Heart right ventricle (tissue), 16 donors: ENCODE data around the gene RIOX2. TPM values are rescaled to one million over a fixed set of nuclear protein-coding genes. Genes with fewer than 3 reads are reported as not detected.

Experiments used
- ATAC-seq, 8 donors: fragments of 200-7000 bp; cut with Tn5 transposase; one replicate each; pipeline ENCODE4 v1.9.1; 2020; ENCODE audit warnings: mild to moderate bottlenecking in 8 of 8, moderate library complexity in 8 of 8, moderate number of reproducible peaks in 1 of 8
- DNase-seq, 2 donors: peaks; one replicate each; pipeline ENCODE4 v3.0.0-alpha.2; 2020
- H3K27ac ChIP-seq, 10 donors: fragments of 200-600 bp; sonication (generic) in 2 of 10; one replicate each; pipeline versions ENCODE4 v1.5.0 to v1.8.0; 2020 to 2022; ENCODE audit warnings: mild to moderate bottlenecking in 3 of 10
- H3K27me3 ChIP-seq, 7 donors: fragments of 200-600 bp; one replicate each; pipeline ENCODE4 v1.8.0; 2021 to 2022; ENCODE audit warnings: mild to moderate bottlenecking in 2 of 7
- H3K36me3 ChIP-seq, 9 donors: fragments of 200-600 bp; sonication (generic) in 1 of 9; one replicate each; pipeline versions ENCODE4 v1.5.0 to v1.8.0; 2020 to 2022; ENCODE audit warnings: mild to moderate bottlenecking in 2 of 9
- H3K4me1 ChIP-seq, 9 donors: fragments of 200-600 bp; sonication (generic) in 1 of 9; one replicate each; pipeline versions ENCODE4 v1.5.0 to v1.8.0; 2020 to 2022; ENCODE audit warnings: mild to moderate bottlenecking in 4 of 9
- H3K4me3 ChIP-seq, 10 donors: fragments of 200-600 bp; sonication (generic) in 2 of 10; one replicate each; pipeline versions ENCODE4 v1.5.0 to v1.8.0; 2020 to 2022; ENCODE audit warnings: mild to moderate bottlenecking in 7 of 10, moderate library complexity in 2 of 10
- H3K9me3 ChIP-seq, 11 donors: fragments of 200-600 bp in 10 of 11; sonication (generic) in 2 of 11; one replicate each; pipeline versions ENCODE4 v1.5.0 to v1.8.0; 2013 to 2022; ENCODE audit warnings: mild to moderate bottlenecking in 2 of 11, control low read depth in 1 of 11, moderate library complexity in 1 of 11
- CTCF ChIP-seq, 9 donors: fragments of 200-600 bp; sonication (generic) in 2 of 9; IDR thresholded peaks; one replicate each; pipeline versions ENCODE4 v1.5.0 to v1.8.0; 2021 to 2022; ENCODE audit warnings: antibody characterized with exemption in 9 of 9, mild to moderate bottlenecking in 5 of 9, moderate library complexity in 1 of 9
- WGBS, 2 donors: extraction: QIAGEN DNeasy Blood & Tissue Kit; methylation state at CpG; one replicate each; pipeline ENCODE4 v1.1.7; 2013; ENCODE audit warnings: inconsistent platforms in 1 of 2; 5-methylcytosine and 5-hydroxymethylcytosine counted together
- intact Hi-C, 10 donors: fragments of 100-400 bp; cut with DNase I; formaldehyde crosslinking; loops; one replicate each; pipeline versions ENCODE4 v1.11.1 to v1.14.2; 2022
- polyA plus RNA-seq, 2 donors: library from polyadenylated mRNA; stranded (reverse); fragments of 200-250 nt; gene quantifications; one replicate each; pipeline ENCODE4 v1.2.3, GENCODE V29; 2013
- total RNA-seq, 10 donors: library from RNA; stranded (reverse); fragmentation: NEBNext Ultra II Directional in 3 of 10; extraction: Animal tissue kit (Norgen Biotek cat#: 25700) in 3 of 10; gene quantifications; one replicate each; pipeline versions ENCODE4 v1.2.1 to v1.2.4, GENCODE V29; 2021 to 2023
- donor health status: Arrhythmogenic right ventricular cardiomyopathy.
- donor health status: ischemic (EF 13 %, LVEDD 7.1; RV severe dilation, severe dysfunction).
- donor health status: healthy with polysubstance abuse.
- donor health status: DM: no; HTN: yes; CAD: no.
- donor health status: DM: no; HTN: no; CAD: no.
- donor health status: ischemic (EF 25% LVEDD 6.9; RV normal size, moderate dysfunction).
- donor health status: ischemic (EF 25% LVEDD 5.7; RV mildly dilated, moderate dysfunction).
- donor health status: healthy.
- donor health status: DM: yes; HTN: yes; CAD: no.
- donor health status: Ischemic cardiomyopathy.
- donor health status: ischemic (EF 35%, LVEDD 5.7; RV mildly dilated, moderate dysfunction).
- donor health status: nonischemic (EF 11% LVEDD 7.7; RV severe dilation, severe dysfunction).
- donor health status: DM: yes; HTN: yes; CAD: no.
- donor health status: PGD.
- donor health status: ischemic (EF 29% LVEDD 5.4; RV normal size, mild dysfunction).
- donor health status: nonischemic (EF 23%, LVEDD 6.1; RV moderate dilation, normal function).

RIOX2 gene
- total and polyA plus RNA-seq, 12 donors, result 8.4 to 15.8 (median 12.0) TPM

GRCh38 chr3:97899331-97899730, 72.9 kb downstream of the RIOX2 start:
- intact Hi-C loops, result loop anchor here in 2 of 10 donors (5.0 to 10.0 kb wide), 2 partner anchors 77 to 125 kb away; partner anchors contain the start of gene CRYBG3 (in 1 of the 2)
- peak overlapping the region in 4 of 10 donors; percentile 11 to 86 (median 49) for H3K27ac ChIP-seq
- no peaks in the 10 kb centered on the region for H3K27me3 ChIP-seq
- no peak overlapping the region for H3K4me3 ChIP-seq
- ATAC-seq, result no peak
- no peak for TF ChIP-seq CTCF (IDR thresholded peaks at IDR 0.05)
- peaks cover 0 to 41% (median 23%) of the 10 kb centered on the region in 9 donors for H3K4me1 ChIP-seq
- H3K36me3 ChIP-seq, result peaks cover 0 to 66% (median 14%) of the 10 kb centered on the region in 9 donors
- no peaks in the 10 kb centered on the region for H3K9me3 ChIP-seq
- no peak for DNase-seq

GRCh38 chr3:97896547-97896946, 75.7 kb downstream of the RIOX2 start:
- Histone ChIP-seq H3K36me3 (peaks cover 0 to 94% (median 30%) of the 10 kb centered on the region in 9 donors), H3K4me1 (peaks cover 0 to 21% (median 7%) of the 10 kb centered on the region in 9 donors), H3K27ac (no peak overlapping the region), H3K4me3 (no peak overlapping the region), H3K9me3 (no peaks in the 10 kb centered on the region), H3K27me3 (no peaks in the 10 kb centered on the region)
- WGBS, 2 donors, result 82 to 84% methylated on average over 3 of the region's 3 CpGs
- intact Hi-C loops, result loop anchor here in 2 of 10 donors (5.0 to 10.0 kb wide), 2 partner anchors 74 to 128 kb away; partner anchors contain the start of gene CRYBG3 (in 1 of the 2)
- no peak for ATAC-seq
- no peak for DNase-seq
- peak in 2 of 9 donors; percentile 12 to 19 for TF ChIP-seq CTCF (IDR thresholded peaks at IDR 0.05)

GRCh38 chr3:97896129-97896528, 76.1 kb downstream of the RIOX2 start:
- WGBS, 2 donors, result 95 to 98% methylated on average over 1 of the region's 1 CpG
- peaks cover 0 to 98% (median 30%) of the 10 kb centered on the region in 9 donors for H3K36me3 ChIP-seq

DNA sequence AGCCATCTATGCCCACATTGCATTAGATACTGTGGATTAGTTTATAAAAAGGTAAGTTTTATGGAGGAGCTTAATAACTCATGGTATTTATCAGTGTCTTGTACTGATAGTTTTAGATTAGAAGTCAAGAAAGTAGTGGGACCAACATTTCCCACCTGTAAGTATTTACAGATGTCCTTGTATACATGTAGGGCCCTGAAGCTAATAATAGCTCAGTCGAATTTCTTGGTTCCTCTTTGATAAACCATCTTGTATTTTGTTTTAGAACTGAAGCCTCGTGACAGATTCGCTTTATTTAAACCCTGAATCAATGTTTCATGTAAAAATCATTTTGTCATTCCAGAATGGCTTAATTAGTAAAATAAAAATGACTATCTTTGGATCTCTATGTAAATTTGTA, 77.0 kb downstream of the RIOX2 start:
- Histone ChIP-seq H3K4me3 (no peak overlapping the region), H3K9me3 (no peaks in the 10 kb centered on the region), H3K27ac (no peak overlapping the region), H3K27me3 (no peaks in the 10 kb centered on the region), H3K4me1 (peaks cover 0 to 8% (median 0%) of the 10 kb centered on the region in 9 donors), H3K36me3 (peaks cover 0 to 97% (median 30%) of the 10 kb centered on the region in 9 donors)
- DNase-seq, result no peak
- ATAC-seq, result no peak
- WGBS, 2 donors, result 81 to 82% methylated on average over 3 of the region's 3 CpGs
- intact Hi-C loops, result loop anchor here in 2 of 10 donors (5.0 to 10.0 kb wide), 2 partner anchors 73 to 130 kb away; partner anchors contain the start of gene CRYBG3 (in 1 of the 2)
- TF ChIP-seq CTCF (IDR thresholded peaks at IDR 0.05), result no peak

More at GRCh38 chr3:97896129-97896528, 76.1 kb downstream of the RIOX2 start:
- no peak for ATAC-seq
- Histone ChIP-seq H3K27ac (no peak overlapping the region), H3K27me3 (no peaks in the 10 kb centered on the region), H3K9me3 (no peaks in the 10 kb centered on the region), H3K4me3 (no peak overlapping the region), H3K4me1 (peaks cover 0 to 17% (median 6%) of the 10 kb centered on the region in 9 donors)
- TF ChIP-seq CTCF (IDR thresholded peaks at IDR 0.05), result no peak
- no peak for DNase-seq
- intact Hi-C loops, result loop anchor here in 2 of 10 donors (5.0 to 10.0 kb wide), 2 partner anchors 74 to 129 kb away; partner anchors contain the start of gene CRYBG3 (in 1 of the 2)
